SKM-1 (cell line): ENCODE data around the gene POU2AF2.

ENCODE experiments used
- DNase-seq: peaks from one replicate; lab custom pipeline; 2025; ENCODE audit not compliant: unreplicated experiment; lab: John Stamatoyannopoulos, UW

The POU2AF2 gene

DNA sequence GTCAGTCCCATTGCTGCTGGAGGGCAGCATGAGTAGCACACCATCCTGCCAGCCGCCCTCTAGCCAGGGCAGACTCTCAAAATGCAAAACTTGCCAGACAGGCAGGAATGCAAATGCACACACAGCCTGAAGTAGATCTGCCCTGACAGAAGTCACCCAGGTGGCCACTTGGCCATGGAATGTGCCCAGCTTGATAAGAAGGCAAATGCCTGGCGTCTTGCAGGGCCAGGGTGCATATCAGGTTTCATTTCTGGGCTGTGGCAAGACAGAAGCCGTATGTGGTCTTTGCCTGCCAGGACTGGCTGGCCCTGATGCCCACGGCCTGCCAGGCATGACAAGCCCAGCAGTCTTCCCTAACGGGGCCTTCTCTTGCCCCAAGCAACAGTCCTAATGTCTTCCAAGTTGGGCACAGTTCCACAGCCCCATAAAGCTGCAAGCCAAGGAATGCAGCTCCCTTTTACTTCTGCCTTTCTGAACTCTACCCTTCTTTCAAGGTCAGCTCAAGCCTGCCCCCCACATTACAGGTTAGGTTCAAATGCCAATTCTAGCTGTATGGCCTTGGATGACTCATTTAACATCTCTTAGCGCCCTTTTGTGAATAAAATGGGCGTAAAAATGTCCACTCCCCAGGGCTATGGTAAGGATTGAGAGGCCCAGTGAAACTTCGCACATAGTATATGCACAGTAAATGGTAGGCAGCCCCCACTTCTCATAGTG, 82.5 kb downstream of the POU2AF2 start:
- DNase-seq: no peak

DNA sequence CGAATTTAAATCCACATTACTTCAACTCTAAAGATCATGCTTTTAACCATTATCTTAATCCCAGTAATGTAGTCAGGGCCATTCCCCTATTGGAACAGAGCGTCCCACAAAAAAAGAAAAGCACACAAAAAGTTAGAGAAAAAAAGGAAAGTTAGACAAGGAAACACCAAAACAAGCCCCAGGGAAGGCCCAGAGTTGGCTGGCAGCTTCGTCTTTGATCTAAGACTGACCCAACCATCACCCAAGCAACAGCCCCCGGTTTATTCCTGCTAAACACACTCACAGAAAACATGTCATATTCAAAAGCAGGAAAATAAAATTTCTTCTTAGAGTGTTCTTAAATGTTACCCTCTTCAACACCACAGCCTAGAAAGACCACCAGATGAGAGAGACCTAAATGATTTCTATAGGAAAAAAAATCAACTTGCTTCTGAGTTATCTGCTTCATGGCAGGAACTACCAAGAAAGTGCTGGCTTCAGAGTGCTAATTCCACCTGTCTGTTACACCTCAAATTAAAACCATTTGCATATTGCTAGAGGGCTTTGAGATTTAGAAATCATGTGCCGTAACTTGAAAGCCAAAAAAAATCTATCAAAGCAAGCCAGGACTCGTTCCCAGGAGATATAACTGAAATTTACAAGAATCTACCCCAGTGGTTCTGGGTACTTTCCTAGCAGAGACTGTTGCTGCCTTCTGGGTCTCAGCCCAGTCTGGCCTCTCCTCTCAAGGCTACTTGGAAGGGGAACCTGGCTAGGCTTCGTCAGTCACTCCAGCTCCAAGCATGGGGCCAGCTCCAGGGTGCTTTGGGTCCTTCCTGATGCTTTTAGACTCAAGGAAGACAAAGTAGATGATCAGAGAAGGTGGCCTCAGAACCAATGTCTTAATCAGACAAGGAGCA, 84.0 kb downstream of the POU2AF2 start:
- no peak for DNase-seq

DNA sequence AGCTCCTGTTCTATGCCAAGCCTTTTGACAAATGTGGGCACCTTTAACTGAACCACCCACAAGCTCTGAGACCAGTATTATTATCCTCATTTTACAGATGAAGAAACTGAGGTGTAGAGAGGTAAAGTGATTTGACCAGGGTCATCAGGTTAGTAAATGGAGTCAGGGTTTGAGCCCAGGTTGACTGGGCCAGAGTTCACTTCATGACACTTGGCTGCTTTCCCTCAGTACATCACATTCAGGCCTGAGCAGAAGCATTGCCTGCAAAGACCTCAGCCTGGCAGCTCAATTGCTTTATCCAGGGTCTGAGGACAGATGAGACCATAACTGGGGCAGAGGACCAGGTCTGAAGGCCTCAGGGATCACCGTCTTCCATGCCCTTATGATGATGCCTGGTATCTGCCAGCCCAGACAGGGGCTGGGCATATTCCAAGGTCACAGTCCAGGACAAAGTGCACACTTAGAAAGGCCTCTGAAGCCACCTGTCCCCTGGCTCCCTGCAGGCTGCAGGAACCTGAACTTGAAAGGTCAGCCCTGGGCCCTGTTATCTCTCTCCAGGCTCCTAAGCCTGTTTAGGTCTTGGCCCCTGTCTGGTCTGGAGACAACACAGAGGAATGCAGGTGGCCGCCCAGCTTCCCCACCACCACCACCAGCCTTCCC, 84.8 kb downstream of the POU2AF2 start:
- no peak for DNase-seq

DNA sequence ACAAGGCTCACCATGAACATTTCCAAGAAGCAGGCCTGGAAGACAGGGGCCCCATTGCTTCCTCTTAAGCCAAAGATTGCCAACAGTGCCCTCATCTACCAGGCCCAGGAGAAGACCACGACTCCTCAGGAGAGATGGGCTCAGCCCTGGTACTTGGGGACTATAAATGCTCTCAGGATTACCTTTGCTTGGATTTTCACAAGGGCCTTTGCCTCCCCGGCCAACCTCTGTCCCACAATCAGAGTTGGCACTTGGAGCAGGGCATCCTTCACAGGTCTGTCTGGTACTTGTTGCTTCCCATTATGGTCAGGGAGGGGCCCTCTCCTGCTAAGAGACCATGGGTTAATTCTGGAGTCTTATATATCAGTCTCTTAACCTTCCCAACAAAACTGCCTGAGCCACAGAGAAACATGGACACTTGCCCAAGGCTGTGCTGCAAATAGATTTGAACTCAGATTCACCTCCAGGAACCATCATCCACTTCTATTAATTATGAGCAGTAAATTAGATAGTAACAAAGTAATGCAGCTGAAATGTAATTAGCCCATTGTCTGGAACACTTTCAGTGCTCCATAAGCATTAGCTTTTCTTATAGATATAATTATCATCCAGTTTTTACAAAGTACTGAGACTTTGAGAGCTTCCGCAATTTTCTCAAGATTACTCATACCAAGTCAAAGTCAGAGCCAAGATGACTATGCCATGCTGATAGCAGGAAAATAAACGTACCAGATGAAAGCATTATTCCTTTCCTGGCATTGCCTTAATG, 86.4 kb downstream of the POU2AF2 start:
- no peak for DNase-seq

DNA sequence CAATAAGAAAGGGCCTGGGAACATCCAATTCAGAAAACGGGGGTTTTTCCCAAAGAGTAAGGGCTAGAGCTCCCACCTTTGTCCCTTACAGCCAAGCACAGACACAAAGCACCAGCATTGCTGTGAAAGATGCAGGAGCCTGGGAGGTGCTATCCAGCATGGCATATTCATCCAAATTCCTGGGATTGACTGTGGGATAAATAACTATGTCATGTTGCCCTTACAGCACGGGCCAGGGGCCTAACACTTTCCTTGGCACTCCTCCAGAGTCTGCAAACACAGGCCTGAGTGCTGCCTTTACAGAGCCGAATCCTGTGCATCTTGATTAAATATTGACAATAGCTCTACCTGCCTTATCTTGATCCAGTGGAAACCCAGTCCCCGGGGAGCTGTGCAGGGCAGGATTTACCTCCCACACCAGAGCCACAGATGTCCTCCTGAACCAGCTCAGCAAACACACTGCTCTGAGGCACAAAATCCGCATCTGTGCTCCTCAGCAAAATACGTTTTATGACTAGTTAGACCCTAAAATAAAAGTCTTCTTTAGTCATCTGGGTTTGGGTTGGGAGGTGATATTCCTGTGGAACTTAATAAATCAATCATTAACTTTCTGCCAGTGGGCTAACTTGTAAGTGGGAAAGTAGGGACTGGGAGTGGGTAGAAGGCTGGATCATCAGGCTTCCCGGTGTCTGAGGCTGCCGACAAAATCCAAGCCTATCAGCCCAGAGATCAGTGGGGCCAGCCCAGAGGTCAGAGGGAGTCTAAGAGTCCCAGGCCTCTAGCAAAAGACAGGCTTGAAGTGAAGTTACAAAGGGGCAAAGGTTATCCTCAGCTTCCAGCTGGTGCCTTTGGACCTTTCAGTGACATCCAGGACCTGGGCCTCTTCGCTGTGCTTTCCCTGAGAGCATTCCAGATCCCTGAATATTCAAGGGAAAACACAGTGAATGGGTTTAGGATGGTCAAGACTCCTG, 89.3 kb downstream of the POU2AF2 start:
- DNase-seq: no peak

DNA sequence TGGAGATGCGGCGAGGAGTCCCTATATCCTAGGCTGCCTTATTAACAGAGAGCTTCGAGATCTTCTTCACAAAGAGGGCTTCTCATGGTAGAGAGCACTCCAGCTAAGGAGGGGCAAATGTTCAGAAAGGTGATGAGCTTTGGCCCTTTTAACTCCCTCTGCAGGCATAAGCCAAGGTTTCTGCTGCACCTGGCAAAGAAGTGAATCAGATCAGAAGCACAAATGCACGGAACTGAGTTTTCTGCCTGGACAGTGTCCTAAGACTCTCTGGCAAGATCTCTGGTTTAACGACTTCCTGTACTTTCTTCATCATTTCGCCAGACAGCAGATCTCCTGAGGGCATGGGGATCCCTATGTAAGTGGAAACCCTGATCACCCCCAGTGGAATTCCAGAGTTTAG, 90.0 kb downstream of the POU2AF2 start:
- no peak for DNase-seq
